HG03025 (cell line): ENCODE results near the gene PIK3AP1.
"Not testable (repeated sequence)": the region's sequence is repeated elsewhere in the genome, so short reads cannot be mapped to it uniquely, and the experiment has no call there.

Experiments used
- ATAC-seq: cut with Tn5 transposase; IDR thresholded peaks from one replicate; pipeline ENCODE4 v1.9.1; 2021; ENCODE audit warnings: mild to moderate bottlenecking, moderate library complexity; ENCODE audit not compliant: unreplicated experiment, low FRiP score

PIK3AP1 gene

GRCh38 chr10:96698305-96698704 lies 22.0 kb downstream of the PIK3AP1 start:
- not testable (repeated sequence) for ATAC-seq

DNA sequence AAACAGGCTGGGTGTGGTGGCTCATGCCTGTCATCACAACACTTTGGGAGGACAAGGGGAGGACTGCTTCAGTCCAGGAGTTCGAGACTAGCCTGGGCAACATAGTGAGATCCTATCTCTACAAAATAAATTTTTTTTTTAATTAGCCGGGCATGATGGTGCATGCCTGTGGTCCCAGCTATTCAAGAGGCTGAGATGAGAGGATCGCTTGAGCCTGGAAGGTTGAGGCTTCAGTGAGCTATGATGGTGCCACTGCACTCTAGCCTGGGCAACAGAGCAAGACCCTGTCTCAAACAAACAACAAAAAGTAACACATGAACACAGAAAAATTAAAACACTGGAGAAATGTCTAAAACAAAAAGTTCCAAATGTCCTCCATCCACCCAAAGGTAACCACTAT lies 22.9 kb downstream of the PIK3AP1 start:
- no peak for ATAC-seq

- ATAC-seq, result no peak
Observed at GRCh38 chr10:96696845-96697425, 23.4 kb downstream of the PIK3AP1 start.

DNA sequence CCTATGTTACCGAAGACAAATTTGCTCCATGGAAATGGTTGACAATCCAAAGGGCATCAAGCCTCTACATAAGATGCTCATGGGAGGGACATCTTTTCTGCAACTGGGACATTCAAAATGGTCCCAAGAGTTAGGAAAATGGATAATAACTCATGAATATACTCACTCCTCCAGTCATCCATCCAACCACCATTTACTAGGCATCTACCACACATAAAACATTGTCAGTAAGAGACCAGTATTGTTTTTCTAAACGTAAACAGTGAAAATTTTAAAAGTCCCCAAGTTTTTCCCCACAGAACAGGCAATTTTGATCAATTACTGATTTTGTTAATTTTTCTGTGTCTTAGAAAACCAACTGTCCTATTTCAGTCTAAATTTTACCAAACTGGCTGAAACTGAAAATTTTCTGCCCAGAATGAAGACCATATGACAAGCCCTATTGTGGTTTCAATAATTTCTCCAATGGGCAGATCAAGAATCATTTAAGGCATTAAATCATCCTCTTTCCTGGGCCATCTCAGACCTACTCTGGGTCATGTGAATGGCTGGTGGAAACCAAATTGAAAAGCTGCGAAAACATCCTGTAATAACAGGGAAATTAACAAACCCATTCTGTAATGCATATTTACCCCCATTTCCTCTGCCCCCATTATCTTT lies 24.2 kb downstream of the PIK3AP1 start:
- ATAC-seq, result no peak

GRCh38 chr10:96695366-96695765 lies 24.9 kb downstream of the PIK3AP1 start:
- no peak for ATAC-seq

DNA sequence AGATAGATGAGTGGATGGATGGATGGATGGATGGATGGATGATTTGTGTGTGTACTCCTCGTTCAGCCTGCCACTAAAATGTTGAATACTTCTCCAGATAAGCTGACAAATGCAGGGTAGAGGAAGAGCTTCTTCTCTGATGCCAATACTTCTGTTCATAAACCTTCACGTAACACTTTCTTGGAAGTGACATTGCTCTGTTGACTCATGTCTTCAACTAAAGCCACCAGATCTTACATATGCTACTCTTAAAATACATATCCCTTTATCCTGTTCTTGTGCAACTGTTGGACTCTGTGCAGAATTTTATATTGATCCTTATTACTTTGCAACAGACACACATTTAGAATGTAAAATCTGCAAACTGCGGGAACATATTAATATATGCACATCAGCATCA lies 26.9 kb downstream of the PIK3AP1 start:
- no peak for ATAC-seq

DNA sequence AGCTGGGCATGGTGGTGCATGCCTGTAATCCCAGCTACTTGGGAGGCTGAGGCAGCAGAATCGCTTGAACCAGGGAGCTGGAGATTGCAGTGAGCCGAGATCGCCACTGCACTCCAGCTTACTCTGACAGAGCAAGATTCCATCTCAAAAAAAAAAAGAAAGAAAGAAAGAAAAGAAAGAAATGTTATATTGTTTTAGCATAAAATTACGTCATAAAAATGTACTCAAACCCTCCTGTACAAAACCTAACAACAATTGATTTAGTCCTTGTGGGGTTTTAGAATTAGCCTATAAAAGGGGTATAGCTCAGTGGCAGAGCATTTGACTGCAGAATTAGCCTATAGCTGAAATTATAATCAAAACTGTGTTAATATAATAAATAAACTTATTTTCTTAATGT lies 27.9 kb downstream of the PIK3AP1 start:
- no peak for ATAC-seq

GRCh38 chr10:96691761-96692160 lies 28.6 kb downstream of the PIK3AP1 start:
- ATAC-seq, result no peak

GRCh38 chr10:96690755-96691730 lies 29.3 kb downstream of the PIK3AP1 start:
- no peak for ATAC-seq

DNA sequence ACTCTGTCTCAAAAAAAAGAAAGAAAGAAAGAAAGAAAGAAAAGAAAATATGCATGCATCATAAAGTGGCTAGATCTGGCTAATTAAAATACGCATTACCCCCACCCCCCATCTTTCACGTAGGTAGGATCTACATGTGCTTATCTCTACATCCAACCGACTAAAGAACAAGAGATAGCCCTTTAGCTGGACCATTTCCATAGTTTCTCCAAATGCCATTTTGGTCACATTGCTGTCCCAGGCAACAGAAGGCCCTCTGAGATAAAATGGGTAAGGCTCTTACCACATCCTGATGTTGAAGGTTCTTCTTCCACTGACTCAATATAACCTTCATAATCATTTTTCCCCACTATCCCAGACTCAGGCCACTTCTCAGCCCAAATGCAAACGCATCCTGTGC lies 31.5 kb downstream of the PIK3AP1 start:
- no peak for ATAC-seq

DNA sequence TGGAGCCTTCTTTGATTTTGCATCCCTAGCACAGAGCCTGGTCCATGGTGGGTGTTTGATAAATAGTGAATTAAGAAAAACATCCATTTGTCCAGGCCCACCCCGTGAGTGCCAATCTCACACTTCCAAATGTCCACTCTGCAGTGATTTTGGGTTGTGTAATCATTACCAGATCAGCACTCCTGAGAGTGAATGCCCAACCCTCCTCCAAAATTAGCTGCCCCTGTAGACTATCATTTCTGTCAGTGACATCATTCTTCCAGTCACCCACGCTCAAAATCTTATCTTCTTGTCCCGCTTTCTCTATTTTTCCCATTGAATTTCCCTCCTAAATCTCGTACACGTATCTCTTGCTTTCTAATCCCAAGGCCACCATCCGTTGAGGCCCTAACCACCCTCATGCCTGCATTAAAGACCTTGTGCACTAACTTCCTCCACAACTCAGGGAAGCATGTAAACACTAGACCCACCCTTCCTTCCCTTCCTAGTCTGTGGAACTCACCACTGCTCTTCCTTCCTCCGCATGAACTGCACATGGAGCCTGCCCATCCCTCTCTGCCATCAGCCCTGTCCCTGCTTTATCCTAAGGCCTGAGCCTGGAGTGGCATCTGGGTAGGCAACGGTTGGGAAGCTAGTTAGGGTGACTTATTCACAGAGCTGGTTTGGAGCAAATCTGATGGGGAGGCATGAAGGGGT lies 32.8 kb downstream of the PIK3AP1 start:
- no peak for ATAC-seq

DNA sequence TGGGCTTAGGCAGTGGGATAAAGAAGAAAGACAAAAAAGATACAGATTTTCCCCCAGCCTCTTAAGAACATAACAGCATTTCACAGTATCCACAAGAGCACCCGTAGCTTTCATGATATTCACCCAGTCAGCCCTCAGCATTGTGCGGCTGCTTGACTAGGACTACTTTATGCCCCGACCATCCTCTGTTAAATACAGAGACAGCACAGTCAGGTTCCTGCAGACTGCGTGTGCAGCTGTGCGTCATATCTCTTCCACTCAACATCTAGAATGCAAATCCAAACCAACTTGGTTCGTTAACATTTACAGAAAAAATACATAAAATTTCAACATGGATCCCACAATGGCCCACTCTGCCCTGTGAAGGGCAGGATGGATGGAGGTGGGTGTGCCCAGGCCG lies 33.8 kb downstream of the PIK3AP1 start:
- ATAC-seq, result no peak

DNA sequence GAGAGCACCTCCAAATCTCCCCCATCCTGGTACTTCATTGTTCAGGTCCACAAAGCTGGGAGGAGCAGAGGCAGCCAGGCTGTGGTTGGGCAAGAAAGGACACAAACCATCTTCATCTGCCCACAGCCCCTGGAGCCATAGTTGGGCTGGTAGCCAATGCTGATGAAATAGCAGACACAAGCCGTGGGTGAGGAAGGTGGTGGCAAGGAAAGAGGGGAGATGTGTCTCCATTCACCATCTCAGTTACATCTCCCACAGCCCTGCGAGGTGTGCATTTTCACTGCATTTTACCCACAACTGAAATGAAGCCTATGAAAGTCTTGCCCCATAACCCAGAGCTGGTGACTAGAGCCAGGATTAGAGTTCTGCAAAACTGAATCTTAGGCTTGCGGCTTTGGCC lies 35.0 kb downstream of the PIK3AP1 start:
- ATAC-seq, result no peak

GRCh38 chr10:96684826-96685225 lies 35.5 kb downstream of the PIK3AP1 start:
- ATAC-seq, result no peak

- ATAC-seq, result no peak
Observed at GRCh38 chr10:96683710-96684109, 36.6 kb downstream of the PIK3AP1 start.

DNA sequence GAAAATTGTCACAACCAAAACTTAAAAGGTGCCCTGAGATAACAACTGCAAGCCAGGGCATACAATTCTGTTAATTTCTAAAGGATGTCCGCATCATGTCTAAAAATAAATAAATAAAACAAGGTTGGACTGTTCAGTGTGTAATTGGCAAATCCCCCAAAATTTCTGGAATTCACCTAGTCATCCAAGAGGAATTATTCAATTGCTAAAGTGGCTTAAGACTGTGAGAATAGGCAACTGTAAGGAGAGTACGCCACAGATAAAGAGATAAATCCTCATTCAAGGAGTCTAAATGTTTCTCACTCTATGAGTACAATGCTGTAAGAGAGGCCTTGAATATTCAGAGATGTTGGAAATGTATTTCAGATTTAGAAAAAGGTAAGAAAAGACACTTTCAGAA lies 37.2 kb downstream of the PIK3AP1 start:
- ATAC-seq, result no peak

DNA sequence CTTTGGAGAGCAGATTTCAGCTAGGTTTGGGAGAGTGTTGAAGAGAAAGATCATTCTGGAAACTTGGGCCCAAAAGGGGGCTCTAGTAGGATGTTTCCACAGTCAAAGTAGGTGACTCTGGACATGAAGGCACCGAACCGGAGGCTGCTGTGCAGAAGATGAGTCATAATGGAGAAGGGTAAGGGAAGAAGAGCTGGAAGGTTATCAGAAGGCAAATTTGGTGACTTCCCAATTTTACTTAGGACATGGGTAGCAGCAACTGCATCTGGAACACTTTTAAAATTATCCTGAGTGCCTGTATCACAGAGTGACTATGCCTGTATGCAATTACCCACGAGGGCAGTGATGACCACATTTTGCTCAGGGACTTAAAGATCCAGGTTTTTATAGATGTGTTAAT lies 38.8 kb downstream of the PIK3AP1 start:
- no peak for ATAC-seq

GRCh38 chr10:96680463-96680862 lies 39.9 kb downstream of the PIK3AP1 start:
- ATAC-seq, result not testable (repeated sequence)

- no peak for ATAC-seq
Observed at GRCh38 chr10:96678725-96679124, 41.6 kb downstream of the PIK3AP1 start.

- no peak for ATAC-seq
Observed at GRCh38 chr10:96676272-96677112, 43.8 kb downstream of the PIK3AP1 start.
